Common myeloid progenitor, CD34-positive (primary cell): Measurements from ENCODE around the gene ZG16B.

ENCODE experiments used
- CTCF ChIA-PET: fragments of 350-600 bp; sonication (Branson Sonifier 250); formaldehyde crosslinking; loops from one replicate; lab custom pipeline; 2021; ENCODE audit warnings: antibody characterized with exemption; lab: Charles Lee
- POLR2A ChIA-PET: fragments of 350-600 bp; sonication (Branson Sonifier 250); formaldehyde crosslinking; loops from one replicate; lab custom pipeline; 2021; ENCODE audit warnings: antibody characterized with exemption; lab: Charles Lee
- DNase-seq, 3 donors: peaks; one replicate each; pipeline versions ENCODE4 v3.0.0 to v3.0.0-alpha.2; 2013
- H3K27ac ChIP-seq, 2 experiments: 1 replicate in 1 of 2; 2 replicates in 1 of 2; pipeline ENCODE4 v1.7.0; 2013; ENCODE audit warnings: inconsistent platforms in 2 of 2, low read length in 2 of 2, mild to moderate bottlenecking in 2 of 2, low read depth in 1 of 2, moderate library complexity in 1 of 2; ENCODE audit not compliant: severe bottlenecking in 2 of 2, insufficient read depth in 1 of 2, poor library complexity in 1 of 2
- H3K27me3 ChIP-seq, 5 experiments: replicated peaks in 2 of 5; 1 replicate in 3 of 5; 2 replicates in 2 of 5; pipeline versions ENCODE4 v1.6.1 to v1.7.0; 2013; ENCODE audit warnings: low read length in 4 of 5, mild to moderate bottlenecking in 2 of 5, moderate library complexity in 2 of 5, inconsistent platforms in 1 of 5; ENCODE audit not compliant: insufficient read depth in 5 of 5, control insufficient read depth in 4 of 5
- H3K36me3 ChIP-seq, 4 experiments: 1 replicate in 2 of 4; 2 replicates in 2 of 4; pipeline versions ENCODE4 v1.6.1 to v1.7.0; 2013; ENCODE audit warnings: low read length in 3 of 4, control low read depth in 1 of 4, mild to moderate bottlenecking in 1 of 4; ENCODE audit not compliant: control insufficient read depth in 4 of 4, insufficient read depth in 4 of 4
- H3K4me1 ChIP-seq, 4 experiments: 1 replicate in 3 of 4; 2 replicates in 1 of 4; pipeline versions ENCODE4 v1.6.1 to v1.7.1; 2013; ENCODE audit warnings: low read length in 3 of 4, mild to moderate bottlenecking in 3 of 4, control low read depth in 1 of 4, inconsistent platforms in 1 of 4, moderate library complexity in 1 of 4; ENCODE audit not compliant: control insufficient read depth in 4 of 4, insufficient read depth in 4 of 4; ENCODE audit errors: control extremely low read depth in 1 of 4
- H3K4me3 ChIP-seq, 7 experiments: 1 replicate in 4 of 7; 2 replicates in 3 of 7; pipeline versions ENCODE4 v1.5.1 to v1.7.0; 2013; ENCODE audit warnings: mild to moderate bottlenecking in 7 of 7, low read length in 6 of 7, moderate library complexity in 6 of 7, inconsistent platforms in 2 of 7, low read depth in 2 of 7, control low read depth in 1 of 7; ENCODE audit not compliant: insufficient read depth in 4 of 7, control insufficient read depth in 1 of 7; ENCODE audit errors: extremely low read depth in 1 of 7
- H3K9me3 ChIP-seq, 5 experiments: 1 replicate in 4 of 5; 2 replicates in 1 of 5; pipeline versions ENCODE4 v1.6.1 to v1.7.1; 2013; ENCODE audit warnings: low read length in 4 of 5, mild to moderate bottlenecking in 2 of 5, inconsistent platforms in 1 of 5, low read depth in 1 of 5, moderate library complexity in 1 of 5; ENCODE audit not compliant: control insufficient read depth in 4 of 5, insufficient read depth in 2 of 5; ENCODE audit errors: control extremely low read depth in 1 of 5
- WGBS: methylation state at CpG from one replicate; pipeline ENCODE4 v1.1.5; 2013; ENCODE audit not compliant: insufficient coverage; 5-methylcytosine and 5-hydroxymethylcytosine counted together

Gene ZG16B

GRCh38 chr16:2825049-2825742, 4.9 kb upstream of the ZG16B start:
- Histone ChIP-seq H3K9me3 (no peaks in the 10 kb centered on the region), H3K4me1 (peaks cover 0 to 13% (median 11%) of the 10 kb centered on the region in 4 experiments), H3K27ac (no peak overlapping the region), H3K4me3 (no peak overlapping the region), H3K36me3 (no peaks in the 10 kb centered on the region), H3K27me3 (no peaks in the 10 kb centered on the region)
- ChIA-PET CTCF (no interaction called here), POLR2A (no interaction called here)
- no peak for DNase-seq
- 85% methylated on average over 21 of the region's 26 CpGs for WGBS

- no peak for DNase-seq
- ChIA-PET POLR2A (no interaction called here), CTCF (no interaction called here)
- Histone ChIP-seq H3K4me3 (no peak overlapping the region), H3K27ac (no peak overlapping the region), H3K4me1 (peaks cover 0 to 20% (median 16%) of the 10 kb centered on the region in 4 experiments), H3K36me3 (no peaks in the 10 kb centered on the region), H3K27me3 (no peaks in the 10 kb centered on the region), H3K9me3 (no peaks in the 10 kb centered on the region)
- WGBS: 96% methylated on average over 11 of the region's 11 CpGs
Observed at GRCh38 chr16:2825906-2826305, 4.2 kb upstream of the ZG16B start.

GRCh38 chr16:2826591-2827373, 3.3 kb upstream of the ZG16B start:
- no peak overlapping the region for H3K4me3 ChIP-seq
- H3K4me1 ChIP-seq: peaks cover 0 to 20% (median 16%) of the 10 kb centered on the region in 4 experiments
- ChIA-PET CTCF (no interaction called here), POLR2A (no interaction called here)
- H3K27ac ChIP-seq: no peak overlapping the region
- DNase-seq: no peak
- WGBS: 91% methylated on average over 11 of the region's 19 CpGs
- no peaks in the 10 kb centered on the region for H3K27me3 ChIP-seq
- H3K9me3 ChIP-seq: no peaks in the 10 kb centered on the region
- H3K36me3 ChIP-seq: no peaks in the 10 kb centered on the region

GRCh38 chr16:2827374-2827791, 2.7 kb upstream of the ZG16B start:
- Histone ChIP-seq H3K27ac (no peak overlapping the region), H3K36me3 (no peaks in the 10 kb centered on the region), H3K4me3 (no peak overlapping the region), H3K27me3 (no peaks in the 10 kb centered on the region), H3K4me1 (peaks cover 0 to 20% (median 16%) of the 10 kb centered on the region in 4 experiments), H3K9me3 (no peaks in the 10 kb centered on the region)
- CTCF ChIA-PET: interaction anchor here (2.8 kb wide), 1 partner anchor 11 kb away, joined by 10 read pairs; no protein-coding TSS in a partner anchor
- DNase-seq: no peak
- WGBS: 98% methylated on average over 14 of the region's 15 CpGs
- POLR2A ChIA-PET: no interaction called here

GRCh38 chr16:2827831-2828520, 2.1 kb upstream of the ZG16B start:
- H3K9me3 ChIP-seq: no peaks in the 10 kb centered on the region
- H3K27ac ChIP-seq: no peak overlapping the region
- peaks cover 0 to 20% (median 16%) of the 10 kb centered on the region in 4 experiments for H3K4me1 ChIP-seq
- H3K36me3 ChIP-seq: no peaks in the 10 kb centered on the region
- CTCF ChIA-PET: interaction anchor here (0.5 to 2.8 kb wide), 2 partner anchors 11 to 45 kb away, joined by 3 to 10 read pairs; no protein-coding TSS in a partner anchor
- DNase-seq: no peak
- H3K4me3 ChIP-seq: no peak overlapping the region
- WGBS: 95% methylated on average over 14 of the region's 14 CpGs
- POLR2A ChIA-PET: no interaction called here
- no peaks in the 10 kb centered on the region for H3K27me3 ChIP-seq

- no peaks in the 10 kb centered on the region for H3K36me3 ChIP-seq
- no peak overlapping the region for H3K27ac ChIP-seq
- H3K9me3 ChIP-seq: no peaks in the 10 kb centered on the region
- no peaks in the 10 kb centered on the region for H3K27me3 ChIP-seq
- no peak overlapping the region for H3K4me3 ChIP-seq
- WGBS: 98% methylated on average over 7 of the region's 8 CpGs
- DNase-seq: no peak
- POLR2A ChIA-PET: no interaction called here
- H3K4me1 ChIP-seq: peaks cover 0 to 20% (median 16%) of the 10 kb centered on the region in 4 experiments
- CTCF ChIA-PET: interaction anchor here (2.8 kb wide), 1 partner anchor 10 kb away, joined by 10 read pairs; no protein-coding TSS in a partner anchor
Observed at GRCh38 chr16:2828521-2828840, 1.6 kb upstream of the ZG16B start.
